Measurements from ENCODE around the gene CACFD1.

DNA sequence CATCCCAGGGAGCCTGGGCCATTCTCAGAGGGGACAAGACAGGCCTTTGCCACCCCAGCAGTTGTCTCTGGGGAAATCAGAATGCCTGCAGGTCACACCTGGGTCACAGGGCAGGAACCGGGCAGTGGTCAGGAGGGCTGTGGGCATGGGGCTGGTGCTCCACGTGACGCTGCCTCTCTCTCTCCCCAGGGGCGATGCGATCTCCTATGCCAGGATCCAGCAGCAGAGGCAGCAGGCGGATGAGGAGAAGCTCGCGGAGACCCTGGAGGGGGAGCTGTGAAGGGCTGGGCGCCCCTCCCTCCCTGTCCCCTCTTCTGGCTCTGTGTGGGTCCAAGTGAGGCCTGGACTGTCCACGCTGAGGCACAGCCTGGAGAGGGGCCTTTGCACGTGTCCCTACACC is 8.6 kb downstream of the CACFD1 start:
- no peak for TF ChIP-seq EZH2 (IDR thresholded peaks at IDR 0.05; ENCODE audit: borderline replicate concordance, insufficient read depth, low read length, poor library complexity, severe bottlenecking)
- no peak for TF ChIP-seq MXI1 (conservative IDR thresholded peaks at IDR 0.05; ENCODE audit: poor library complexity, severe bottlenecking)
- TF ChIP-seq, protein P1, sequence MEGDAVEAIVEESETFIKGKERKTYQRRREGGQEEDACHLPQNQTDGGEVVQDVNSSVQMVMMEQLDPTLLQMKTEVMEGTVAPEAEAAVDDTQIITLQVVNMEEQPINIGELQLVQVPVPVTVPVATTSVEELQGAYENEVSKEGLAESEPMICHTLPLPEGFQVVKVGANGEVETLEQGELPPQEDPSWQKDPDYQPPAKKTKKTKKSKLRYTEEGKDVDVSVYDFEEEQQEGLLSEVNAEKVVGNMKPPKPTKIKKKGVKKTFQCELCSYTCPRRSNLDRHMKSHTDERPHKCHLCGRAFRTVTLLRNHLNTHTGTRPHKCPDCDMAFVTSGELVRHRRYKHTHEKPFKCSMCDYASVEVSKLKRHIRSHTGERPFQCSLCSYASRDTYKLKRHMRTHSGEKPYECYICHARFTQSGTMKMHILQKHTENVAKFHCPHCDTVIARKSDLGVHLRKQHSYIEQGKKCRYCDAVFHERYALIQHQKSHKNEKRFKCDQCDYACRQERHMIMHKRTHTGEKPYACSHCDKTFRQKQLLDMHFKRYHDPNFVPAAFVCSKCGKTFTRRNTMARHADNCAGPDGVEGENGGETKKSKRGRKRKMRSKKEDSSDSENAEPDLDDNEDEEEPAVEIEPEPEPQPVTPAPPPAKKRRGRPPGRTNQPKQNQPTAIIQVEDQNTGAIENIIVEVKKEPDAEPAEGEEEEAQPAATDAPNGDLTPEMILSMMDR (IDR thresholded peaks at IDR 0.05; ENCODE audit: poor library complexity, severe bottlenecking): no peak
- TF ChIP-seq SMC3 (conservative IDR thresholded peaks at IDR 0.05; ENCODE audit: poor library complexity): no peak
- TF ChIP-seq, protein P2, sequence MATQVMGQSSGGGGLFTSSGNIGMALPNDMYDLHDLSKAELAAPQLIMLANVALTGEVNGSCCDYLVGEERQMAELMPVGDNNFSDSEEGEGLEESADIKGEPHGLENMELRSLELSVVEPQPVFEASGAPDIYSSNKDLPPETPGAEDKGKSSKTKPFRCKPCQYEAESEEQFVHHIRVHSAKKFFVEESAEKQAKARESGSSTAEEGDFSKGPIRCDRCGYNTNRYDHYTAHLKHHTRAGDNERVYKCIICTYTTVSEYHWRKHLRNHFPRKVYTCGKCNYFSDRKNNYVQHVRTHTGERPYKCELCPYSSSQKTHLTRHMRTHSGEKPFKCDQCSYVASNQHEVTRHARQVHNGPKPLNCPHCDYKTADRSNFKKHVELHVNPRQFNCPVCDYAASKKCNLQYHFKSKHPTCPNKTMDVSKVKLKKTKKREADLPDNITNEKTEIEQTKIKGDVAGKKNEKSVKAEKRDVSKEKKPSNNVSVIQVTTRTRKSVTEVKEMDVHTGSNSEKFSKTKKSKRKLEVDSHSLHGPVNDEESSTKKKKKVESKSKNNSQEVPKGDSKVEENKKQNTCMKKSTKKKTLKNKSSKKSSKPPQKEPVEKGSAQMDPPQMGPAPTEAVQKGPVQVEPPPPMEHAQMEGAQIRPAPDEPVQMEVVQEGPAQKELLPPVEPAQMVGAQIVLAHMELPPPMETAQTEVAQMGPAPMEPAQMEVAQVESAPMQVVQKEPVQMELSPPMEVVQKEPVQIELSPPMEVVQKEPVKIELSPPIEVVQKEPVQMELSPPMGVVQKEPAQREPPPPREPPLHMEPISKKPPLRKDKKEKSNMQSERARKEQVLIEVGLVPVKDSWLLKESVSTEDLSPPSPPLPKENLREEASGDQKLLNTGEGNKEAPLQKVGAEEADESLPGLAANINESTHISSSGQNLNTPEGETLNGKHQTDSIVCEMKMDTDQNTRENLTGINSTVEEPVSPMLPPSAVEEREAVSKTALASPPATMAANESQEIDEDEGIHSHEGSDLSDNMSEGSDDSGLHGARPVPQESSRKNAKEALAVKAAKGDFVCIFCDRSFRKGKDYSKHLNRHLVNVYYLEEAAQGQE (IDR thresholded peaks at IDR 0.05; ENCODE audit: borderline replicate concordance): no peak
- TF ChIP-seq POLR2AphosphoS5 (IDR thresholded peaks at IDR 0.05): peak; percentile 3
